Stimulated activated CD4-positive, alpha-beta T cell treated with anti-CD3 and anti-CD28 coated beads, Interleukin-12 subunit alpha, Interleukin-12 subunit beta, amount 100 ng/mL, for 24 hours (primary cell): ENCODE data around the gene OR6C65.

Experiments used
- DNase-seq, 2 experiments: peaks; one replicate each; pipeline ENCODE4 v3.0.0-alpha.2; 2020; ENCODE audit warnings: low read depth in 2 of 2

OR6C65 gene

DNA sequence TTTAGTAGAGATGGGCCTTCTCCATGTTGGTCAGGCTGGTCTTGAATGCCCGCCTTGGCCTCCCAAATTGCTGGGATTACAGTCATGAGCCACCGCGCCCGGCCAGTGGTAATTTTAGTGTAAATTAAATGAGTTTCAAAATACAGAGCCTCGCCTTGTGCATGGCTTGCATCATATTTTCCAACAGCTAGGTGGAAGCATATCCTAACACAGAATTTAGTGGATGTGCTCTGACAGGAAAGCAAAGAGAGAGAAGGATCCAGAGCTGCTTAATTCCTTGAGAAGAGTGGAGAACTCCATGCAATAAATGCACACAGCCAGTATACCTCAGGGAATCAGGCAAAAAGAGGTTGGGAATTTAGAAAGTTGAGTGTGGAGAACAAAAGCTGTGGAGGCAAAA lies 46.0 kb downstream of the OR6C65 start:
- DNase-seq, result no peak

DNA sequence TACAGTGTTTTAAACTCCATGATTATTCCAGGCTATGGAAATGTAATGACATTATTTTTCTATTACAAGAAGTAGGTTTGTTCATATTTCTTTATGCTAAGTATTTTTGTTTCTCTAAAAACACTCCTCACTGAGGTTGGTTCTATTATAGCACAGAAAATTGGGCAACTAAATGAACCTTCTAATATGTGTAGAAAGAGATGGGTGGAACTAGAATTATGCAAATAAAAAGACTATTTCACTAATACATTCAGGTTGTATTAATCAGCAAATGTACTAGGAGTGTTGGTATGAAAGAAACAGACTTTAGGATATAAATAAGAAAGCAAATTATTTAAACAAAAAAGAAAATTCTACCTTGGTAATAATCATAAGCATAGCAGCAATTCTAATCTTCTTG lies 48.5 kb downstream of the OR6C65 start:
- DNase-seq, result no peak
